Keratinocyte (primary cell): Measurements from ENCODE around the gene UBE2V1. TPM values are rescaled to one million over a fixed set of nuclear protein-coding genes. Genes with fewer than 3 reads are reported as not detected.

Experiments used
- DNase-seq: peaks from one replicate; pipeline ENCODE4 v3.0.0-alpha.2; 2011; ENCODE audit warnings: low read depth, missing footprints, low spot score
- FAIRE-seq: peaks from 2 replicates; lab custom pipeline; 2011; peaks lifted over from hg19 to GRCh38; lab: Jason Lieb, UNC
- H2AFZ ChIP-seq: 2 replicates; pipeline ENCODE4 v1.6.0; 2012; ENCODE audit warnings: low read length, control low read depth, inconsistent platforms; ENCODE audit not compliant: control insufficient read depth
- H3K27ac ChIP-seq: 2 replicates; pipeline ENCODE4 v1.5.1; 2011; ENCODE audit warnings: low read length; ENCODE audit not compliant: control insufficient read depth, insufficient read depth
- H3K27me3 ChIP-seq: 3 replicates; pipeline ENCODE4 v1.6.0; 2011; ENCODE audit warnings: low read length; ENCODE audit not compliant: control insufficient read depth, insufficient read depth; ENCODE audit errors: extremely low read depth
- H3K36me3 ChIP-seq, 2 experiments: 2 replicates in 1 of 2; 3 replicates in 1 of 2; pipeline ENCODE4 v1.5.1; 2011; ENCODE audit warnings: low read length in 2 of 2, mild to moderate bottlenecking in 1 of 2; ENCODE audit not compliant: control insufficient read depth in 2 of 2, insufficient read depth in 2 of 2; ENCODE audit errors: extremely low read depth in 1 of 2
- H3K4me1 ChIP-seq: 3 replicates; pipeline ENCODE4 v1.5.1; 2011; ENCODE audit warnings: low read length; ENCODE audit not compliant: control insufficient read depth, insufficient read depth; ENCODE audit errors: extremely low read depth
- H3K4me2 ChIP-seq: 3 replicates; pipeline ENCODE4 v1.6.0; 2011; ENCODE audit warnings: low read depth, low read length; ENCODE audit not compliant: control insufficient read depth, insufficient read depth; ENCODE audit errors: extremely low read depth
- H3K4me3 ChIP-seq, 3 experiments: fragments of 200-600 bp in 1 of 3; sonication (generic) in 1 of 3; 2 replicates in 2 of 3; 3 replicates in 1 of 3; pipeline ENCODE4 v1.5.1; 2011 to 2016; ENCODE audit warnings: low read length in 3 of 3, mild to moderate bottlenecking in 3 of 3, control low read depth in 2 of 3, inconsistent platforms in 1 of 3, low read depth in 1 of 3, mixed read lengths in 1 of 3, mixed run types in 1 of 3, moderate library complexity in 1 of 3; ENCODE audit not compliant: control insufficient read depth in 2 of 3, insufficient read depth in 2 of 3; ENCODE audit errors: extremely low read depth in 1 of 3
- H3K79me2 ChIP-seq: 2 replicates; pipeline ENCODE4 v1.6.0; 2012; ENCODE audit warnings: low read length; ENCODE audit not compliant: control insufficient read depth, insufficient read depth
- H3K9ac ChIP-seq: 3 replicates; pipeline ENCODE4 v1.6.0; 2011; ENCODE audit warnings: low read length; ENCODE audit not compliant: control insufficient read depth, insufficient read depth; ENCODE audit errors: extremely low read depth
- H3K9me1 ChIP-seq: 3 replicates; pipeline ENCODE4 v1.6.0; 2011; ENCODE audit warnings: low read length; ENCODE audit not compliant: control insufficient read depth, insufficient read depth; ENCODE audit errors: extremely low read depth
- H3K9me3 ChIP-seq: 2 replicates; pipeline ENCODE4 v1.5.1; 2012; ENCODE audit warnings: low read depth, low read length; ENCODE audit not compliant: control insufficient read depth
- H4K20me1 ChIP-seq: 3 replicates; pipeline ENCODE4 v1.6.0; 2011; ENCODE audit warnings: low read length; ENCODE audit not compliant: control insufficient read depth, insufficient read depth; ENCODE audit errors: extremely low read depth
- CTCF ChIP-seq, 3 experiments: IDR thresholded peaks in 1 of 3; conservative IDR thresholded peaks in 1 of 3; optimal IDR thresholded peaks in 1 of 3; 2 replicates in 2 of 3; 3 replicates in 1 of 3; pipeline versions ENCODE3 to v1.5.1; 2011; ENCODE audit warnings: low read length in 3 of 3, mild to moderate bottlenecking in 3 of 3, moderate library complexity in 2 of 3, control low read depth in 1 of 3, inconsistent platforms in 1 of 3; ENCODE audit not compliant: insufficient read depth in 2 of 3; ENCODE audit errors: extremely low read depth in 1 of 3
- EZH2 ChIP-seq: IDR thresholded peaks from one replicate; pipeline ENCODE4 v1.6.1; 2012; ENCODE audit warnings: inconsistent platforms, mild to moderate bottlenecking, low read length, moderate library complexity
- dilution Hi-C: fragments of 300-500 bp; cut with MboI; formaldehyde crosslinking; loops from one replicate; pipeline ENCODE4 v1.7.0; 2020; ENCODE audit warnings: low sequenced_read_pairs; ENCODE audit not compliant: extremely low pct_ligation_motif_present
- polyA plus RNA-seq, 5 experiments: library from polyadenylated mRNA; depleted of rRNA in 3 of 5; stranded (reverse) in 3 of 5; stranded (forward) in 1 of 5; unstranded in 1 of 5; fragments of >200 nt; gene quantifications; 1 replicate in 1 of 5; 2 replicates in 3 of 5; 3 replicates in 1 of 5; pipeline versions ENCODE4 v1.2.1 to v1.2.3, GENCODE V29; 2011 to 2012; ENCODE audit warnings: missing spikeins in 2 of 5, low read depth in 1 of 5, low replicate concordance in 1 of 5

UBE2V1 gene
- polyA plus RNA-seq, 1 donor (not counting 4 experiments of a cell fraction or from before 2014, with no cell fraction given): 117 TPM

- peaks cover 45 to 68% of the 10 kb centered on the region in 2 experiments for H3K36me3 ChIP-seq
Observed at GRCh38 chr20:50130995-50131394, 18.0 kb upstream of the UBE2V1 start.

GRCh38 chr20:50130356-50130723 lies 17.4 kb upstream of the UBE2V1 start:
- no peaks in the 10 kb centered on the region for H3K27me3 ChIP-seq
- H3K27ac ChIP-seq: no peak overlapping the region
- dilution Hi-C loops: no loop called here
- no peak overlapping the region for H3K4me2 ChIP-seq
- DNase-seq (no peak), FAIRE-seq (no peak)
- no peak overlapping the region for H3K9ac ChIP-seq
- peaks cover 21% of the 10 kb centered on the region for H4K20me1 ChIP-seq
- no peak overlapping the region for H2AFZ ChIP-seq
- no peaks in the 10 kb centered on the region for H3K9me1 ChIP-seq
- TF ChIP-seq CTCF (optimal IDR thresholded peaks at IDR 0.05 in 1 of 3, IDR thresholded peaks at IDR 0.05 in 1 of 3, conservative IDR thresholded peaks at IDR 0.05 in 1 of 3; ENCODE audit: extremely low read depth in 1 of 3, insufficient read depth in 2 of 3, low read length in 3 of 3) (no peak), EZH2 (no peak)
- no peaks in the 10 kb centered on the region for H3K9me3 ChIP-seq
- H3K79me2 ChIP-seq: peaks cover 63% of the 10 kb centered on the region
- H3K4me3 ChIP-seq: no peak overlapping the region
- peaks cover 46 to 67% of the 10 kb centered on the region in 2 experiments for H3K36me3 ChIP-seq
- peaks cover 9% of the 10 kb centered on the region for H3K4me1 ChIP-seq

More at GRCh38 chr20:50130995-50131394, 18.0 kb upstream of the UBE2V1 start:
- FAIRE-seq (no peak), DNase-seq (no peak)
- no peak overlapping the region for H3K4me3 ChIP-seq
- H2AFZ ChIP-seq: no peak overlapping the region
- H3K79me2 ChIP-seq: peaks cover 67% of the 10 kb centered on the region
- no peak for TF ChIP-seq EZH2
- TF ChIP-seq CTCF (optimal IDR thresholded peaks at IDR 0.05 in 1 of 3, IDR thresholded peaks at IDR 0.05 in 1 of 3, conservative IDR thresholded peaks at IDR 0.05 in 1 of 3; ENCODE audit: extremely low read depth in 1 of 3, insufficient read depth in 2 of 3, low read length in 3 of 3): no peak
- H3K9me1 ChIP-seq: no peaks in the 10 kb centered on the region
- H3K9me3 ChIP-seq: no peaks in the 10 kb centered on the region
- no peak overlapping the region for H3K9ac ChIP-seq
- no peaks in the 10 kb centered on the region for H3K27me3 ChIP-seq
- H3K4me1 ChIP-seq: peaks cover 9% of the 10 kb centered on the region
- H3K27ac ChIP-seq: no peak overlapping the region
- no peak overlapping the region for H3K4me2 ChIP-seq
- peaks cover 21% of the 10 kb centered on the region for H4K20me1 ChIP-seq
- dilution Hi-C loops: no loop called here
